Placental epithelial cell (primary cell): Measurements from ENCODE around the gene LAP3. TPM values are rescaled to one million over a fixed set of nuclear protein-coding genes. Genes with fewer than 3 reads are reported as not detected.

Experiments
- total RNA-seq: library from RNA; depleted of rRNA; stranded (reverse); fragments of >200 nt; gene quantifications from 2 replicates; pipeline ENCODE4 v1.2.3, GENCODE V29; 2012

LAP3 gene
- total RNA-seq: 52.2 and 55.9 TPM in 2 replicates

GRCh38 chr4:17576932-17577664, at the start of gene LAP3:
LAP3 (plus strand) TSS chr4:17577198; CDS start chr4:17577466, 268 bp downstream.

GRCh38 chr4:17614416-17615299, 37.7 kb downstream of the LAP3 start, which contains the start of gene MED28:
MED28 (plus strand) TSS chr4:17614641; CDS start chr4:17614655, 14 bp downstream.

Other genes with a start within 250 kb of the LAP3 start
- gene QDPR, start 65.1 kb upstream of the LAP3 start, total RNA-seq: 6.3 and 8.9 TPM in 2 replicates
- gene CLRN2, start 62.0 kb upstream of the LAP3 start, total RNA-seq: not detected in 2 replicates
- gene MED28, start 37.4 kb downstream of the LAP3 start, total RNA-seq: 8.4 and 8.6 TPM in 2 replicates
- under 0.01 TPM in 1 of 2 replicates, not detected in the other for gene FAM184B, start 204.4 kb downstream of the LAP3 start, total RNA-seq
- 17.8 and 24.7 TPM in 2 replicates for gene DCAF16, start 233.6 kb downstream of the LAP3 start, total RNA-seq
- 7.5 and 8.7 TPM in 2 replicates for gene NCAPG, start 233.8 kb downstream of the LAP3 start, total RNA-seq